Ovary (tissue), 9 donors: ENCODE measurements around the gene LMTK2. TPM values are rescaled to one million over a fixed set of nuclear protein-coding genes. Genes with fewer than 3 reads are reported as not detected.

ENCODE experiments used
- DNase-seq, 5 donors: peaks; one replicate each; pipeline ENCODE4 v3.0.0-alpha.2; 2019 to 2020
- H3K27ac ChIP-seq, 2 donors: fragments of 200-600 bp; one replicate each; pipeline versions ENCODE4 v1.5.1 to v1.8.0; 2019 to 2022
- H3K27me3 ChIP-seq: fragments of 200-600 bp; one replicate; pipeline ENCODE4 v1.8.0; 2022
- H3K36me3 ChIP-seq: fragments of 200-600 bp; sonication (generic); one replicate; pipeline ENCODE4 v1.5.1; 2019
- H3K4me1 ChIP-seq: one replicate; pipeline ENCODE4 v1.8.1; 2013; ENCODE audit warnings: mild to moderate bottlenecking, moderate library complexity; ENCODE audit not compliant: insufficient read depth
- H3K4me3 ChIP-seq: fragments of 200-600 bp; sonication (generic); one replicate; pipeline ENCODE4 v1.5.1; 2017
- H3K9me3 ChIP-seq, 2 donors: fragments of 200-600 bp in 1 of 2; sonication (generic) in 1 of 2; one replicate each; pipeline versions ENCODE4 v1.5.1 to v1.8.1; 2013 to 2019; ENCODE audit warnings: mild to moderate bottlenecking in 1 of 2, moderate library complexity in 1 of 2
- EP300 ChIP-seq: sonication (generic); formaldehyde crosslinking; IDR thresholded peaks from one replicate; pipeline ENCODE4 v1.6.1; 2017; ENCODE audit warnings: antibody characterized with exemption
- POLR2A ChIP-seq: fragments of 450-650 bp; IDR thresholded peaks from one replicate; pipeline ENCODE4 v1.6.1; 2017; ENCODE audit warnings: antibody characterized with exemption, mild to moderate bottlenecking, moderate library complexity
- WGBS, 3 donors: extraction: QIAGEN DNeasy Blood & Tissue Kit in 1 of 3; methylation state at CpG; one replicate each; pipeline versions ENCODE4 v1.1.5 to v1.1.7; 2013 to 2017; 5-methylcytosine and 5-hydroxymethylcytosine counted together
- intact Hi-C, 4 donors: fragments of 100-400 bp; cut with DNase I; formaldehyde crosslinking; loops; one replicate each; pipeline versions ENCODE4 v1.11.0 to v1.15.1; 2022 to 2023
- polyA plus RNA-seq, 2 donors: library from polyadenylated mRNA; stranded (reverse); fragments of 200-250 nt in 1 of 2; fragments of 350-450 nt in 1 of 2; fragmentation: Illumina TruSeq in 1 of 2; extraction: RNeasy Lipid Tissue Mini Kit (QIAGEN cat#74804) in 1 of 2; gene quantifications; one replicate each; pipeline ENCODE4 v1.2.3, GENCODE V29; 2013 to 2014
- total RNA-seq, 7 donors: library from RNA; depleted of rRNA in 2 of 7; stranded (reverse); fragments of >200 nt in 2 of 7; fragmentation: NEBNext Ultra II Directional in 3 of 7; extraction: Animal tissue kit (Norgen Biotek cat#: 25700) in 3 of 7; gene quantifications; one replicate each; pipeline versions ENCODE4 v1.1.0 to v1.2.4, GENCODE V29; 2016 to 2023
- TF ChIP-seq, protein P1 (sequence below), 3 donors: fragments of 450-650 bp in 2 of 3; fragments of 200-600 bp in 1 of 3; IDR thresholded peaks; one replicate each; pipeline versions ENCODE4 v1.5.1 to v1.8.0; 2016 to 2022; ENCODE audit warnings: antibody characterized with exemption in 3 of 3, mild to moderate bottlenecking in 1 of 3
- donor health status: DM: no; HTN: no; CAD: no; lungs with moderate emphysema.
- donor health status: DM: no; HTN: no; CAD: no.
- donor health status: Bipolar disorder and iron deficiency.
- donor health status: DM: yes; HTN: yes; CAD: no.
- donor health status: DM: no; HTN: no; CAD: no.
- donor health status: DM: yes; HTN: yes; CAD: no.

LMTK2 gene
- total and polyA plus RNA-seq, 9 donors: 4.4 to 17.1 (median 12.8) TPM

DNA sequence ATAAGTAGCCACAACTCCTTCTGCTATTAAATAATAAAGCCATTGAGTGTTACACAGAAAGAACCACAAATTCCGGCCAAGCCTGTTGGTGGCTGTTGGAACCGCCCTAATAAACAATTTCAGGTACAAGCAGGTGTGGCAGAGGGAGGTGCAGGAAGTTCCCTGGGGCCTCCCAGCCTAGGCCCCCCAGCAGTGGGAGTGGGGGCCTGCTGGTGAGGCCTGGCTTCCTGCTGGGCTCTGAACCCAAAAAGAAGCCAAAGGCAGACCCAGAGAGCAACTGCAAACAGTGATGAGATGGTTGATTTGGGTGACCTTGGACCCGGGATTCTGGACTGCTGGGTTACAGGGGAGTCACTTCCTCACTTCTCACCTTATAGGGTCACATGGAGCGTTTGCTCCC, 21.0 kb upstream of the LMTK2 start:
- H3K36me3 ChIP-seq: no peaks in the 10 kb centered on the region
- WGBS, 3 donors: 50 to 66% (median 58%) methylated on average over 4 of the region's 4 CpGs
- no peaks in the 10 kb centered on the region for H3K27me3 ChIP-seq
- H3K9me3 ChIP-seq: no peaks in the 10 kb centered on the region
- H3K4me3 ChIP-seq: no peak overlapping the region
- intact Hi-C loops: no loop called here
- TF ChIP-seq POLR2A (no peak), EP300 (no peak)
- TF ChIP-seq, protein P1, sequence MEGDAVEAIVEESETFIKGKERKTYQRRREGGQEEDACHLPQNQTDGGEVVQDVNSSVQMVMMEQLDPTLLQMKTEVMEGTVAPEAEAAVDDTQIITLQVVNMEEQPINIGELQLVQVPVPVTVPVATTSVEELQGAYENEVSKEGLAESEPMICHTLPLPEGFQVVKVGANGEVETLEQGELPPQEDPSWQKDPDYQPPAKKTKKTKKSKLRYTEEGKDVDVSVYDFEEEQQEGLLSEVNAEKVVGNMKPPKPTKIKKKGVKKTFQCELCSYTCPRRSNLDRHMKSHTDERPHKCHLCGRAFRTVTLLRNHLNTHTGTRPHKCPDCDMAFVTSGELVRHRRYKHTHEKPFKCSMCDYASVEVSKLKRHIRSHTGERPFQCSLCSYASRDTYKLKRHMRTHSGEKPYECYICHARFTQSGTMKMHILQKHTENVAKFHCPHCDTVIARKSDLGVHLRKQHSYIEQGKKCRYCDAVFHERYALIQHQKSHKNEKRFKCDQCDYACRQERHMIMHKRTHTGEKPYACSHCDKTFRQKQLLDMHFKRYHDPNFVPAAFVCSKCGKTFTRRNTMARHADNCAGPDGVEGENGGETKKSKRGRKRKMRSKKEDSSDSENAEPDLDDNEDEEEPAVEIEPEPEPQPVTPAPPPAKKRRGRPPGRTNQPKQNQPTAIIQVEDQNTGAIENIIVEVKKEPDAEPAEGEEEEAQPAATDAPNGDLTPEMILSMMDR (IDR thresholded peaks at IDR 0.05): no peak
- no peak overlapping the region for H3K27ac ChIP-seq
- DNase-seq: no peak
- no peaks in the 10 kb centered on the region for H3K4me1 ChIP-seq

DNA sequence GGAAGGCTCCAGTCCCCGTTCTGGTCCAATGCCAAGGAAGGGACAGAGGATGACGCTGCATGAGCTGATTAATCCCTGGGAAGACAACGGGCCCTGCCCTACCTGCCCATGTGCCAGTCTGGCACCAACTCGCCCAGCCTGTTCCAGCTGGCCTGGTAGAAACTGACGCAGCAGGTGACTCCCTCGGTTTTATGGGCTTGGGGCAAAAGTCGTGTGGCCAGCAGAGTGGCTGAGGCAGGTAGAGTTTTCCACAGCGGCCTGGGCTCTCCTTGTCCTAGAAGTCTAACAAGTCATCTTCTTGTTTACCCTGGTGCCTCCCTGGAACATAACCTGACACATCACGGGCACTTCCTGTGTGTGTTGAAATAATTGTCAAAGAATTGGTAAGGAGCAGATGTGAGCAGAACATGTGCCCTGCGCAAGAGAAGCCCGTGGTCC, 20.4 kb upstream of the LMTK2 start:
- no peaks in the 10 kb centered on the region for H3K4me1 ChIP-seq
- DNase-seq: no peak
- H3K27ac ChIP-seq: no peak overlapping the region
- intact Hi-C loops: no loop called here
- H3K27me3 ChIP-seq: no peaks in the 10 kb centered on the region
- no peaks in the 10 kb centered on the region for H3K36me3 ChIP-seq
- no peak overlapping the region for H3K4me3 ChIP-seq
- no peaks in the 10 kb centered on the region for H3K9me3 ChIP-seq
- WGBS, 3 donors: 71 to 79% (median 77%) methylated on average over 11 of the region's 11 CpGs
- TF ChIP-seq EP300 (no peak), POLR2A (no peak)
- TF ChIP-seq, protein P1 (IDR thresholded peaks at IDR 0.05): no peak

DNA sequence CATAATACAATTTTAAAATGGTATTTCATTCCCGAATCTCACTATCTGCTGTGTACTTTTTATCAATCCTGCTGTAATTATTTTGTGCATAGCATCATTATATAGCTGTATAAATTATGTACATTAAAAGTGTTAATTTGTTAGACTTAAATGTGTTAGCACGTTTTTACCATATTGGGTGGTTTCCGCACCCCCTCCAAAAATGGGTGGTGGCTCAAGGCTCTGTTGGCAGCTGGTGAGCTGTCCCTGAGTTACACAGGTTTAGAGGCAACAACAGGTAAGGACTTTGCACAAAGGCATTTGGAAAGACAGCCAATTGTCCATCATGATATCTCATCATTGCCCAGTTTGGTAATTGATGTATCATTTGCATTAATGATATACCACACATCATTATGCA, 18.6 kb upstream of the LMTK2 start:
- no peaks in the 10 kb centered on the region for H3K4me1 ChIP-seq
- WGBS, 3 donors: 74 to 87% (median 75%) methylated on average over 3 of the region's 3 CpGs
- no peaks in the 10 kb centered on the region for H3K36me3 ChIP-seq
- H3K9me3 ChIP-seq: no peaks in the 10 kb centered on the region
- no peak overlapping the region for H3K4me3 ChIP-seq
- H3K27me3 ChIP-seq: no peaks in the 10 kb centered on the region
- H3K27ac ChIP-seq: no peak overlapping the region
- no peak for DNase-seq
- TF ChIP-seq, protein P1 (IDR thresholded peaks at IDR 0.05): no peak
- TF ChIP-seq EP300 (no peak), POLR2A (no peak)
- intact Hi-C loops: no loop called here

DNA sequence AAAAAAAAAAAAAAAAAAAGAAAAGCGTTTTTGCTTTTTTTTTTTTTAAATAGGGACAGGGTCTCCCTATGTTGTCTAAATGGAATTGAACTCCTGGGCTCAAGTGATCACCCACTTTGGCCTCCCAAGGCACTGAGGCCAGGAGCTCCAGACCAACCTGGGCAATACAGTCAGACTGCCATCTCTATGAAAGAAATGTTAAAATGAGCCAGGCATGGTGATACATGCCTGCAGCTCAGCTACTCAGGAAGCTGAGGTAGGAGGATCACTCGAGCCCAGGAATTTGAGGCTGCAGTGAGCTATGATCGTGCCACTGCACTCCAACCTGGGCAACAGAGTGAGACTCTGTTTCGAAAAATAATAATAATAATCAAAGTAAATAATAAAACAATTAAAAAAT, 16.5 kb upstream of the LMTK2 start:
- no peaks in the 10 kb centered on the region for H3K36me3 ChIP-seq
- intact Hi-C loops: no loop called here
- no peak for DNase-seq
- no peaks in the 10 kb centered on the region for H3K4me1 ChIP-seq
- H3K27ac ChIP-seq: no peak overlapping the region
- H3K4me3 ChIP-seq: no peak overlapping the region
- TF ChIP-seq, protein P1 (IDR thresholded peaks at IDR 0.05): no peak
- TF ChIP-seq POLR2A (no peak), EP300 (no peak)
- 50 to 76% (median 58%) methylated on average over 4 of the region's 4 CpGs for WGBS, 3 donors
- H3K9me3 ChIP-seq: no peaks in the 10 kb centered on the region
- H3K27me3 ChIP-seq: no peaks in the 10 kb centered on the region
